Neural cell (in vitro differentiated cells): ENCODE results near the gene FEN1. TPM values are rescaled to one million over a fixed set of nuclear protein-coding genes. Genes with fewer than 3 reads are reported as not detected.

ENCODE experiments used
- H2AFZ ChIP-seq: fragments of 200-600, 300-800 bp; sonication (generic), shearing (Covaris generic); 2 replicates; pipeline ENCODE4 v1.6.0; 2014; ENCODE audit warnings: low read depth, mild to moderate bottlenecking, antibody characterized with exemption, low read length, moderate library complexity
- H3F3A ChIP-seq: fragments of 200-600 bp; shearing (Covaris generic); 2 replicates; pipeline ENCODE4 v1.6.1; 2016; ENCODE audit warnings: mild to moderate bottlenecking, moderate library complexity, mixed read lengths, antibody characterized with exemption, low read length; ENCODE audit not compliant: insufficient read depth, poor library complexity, severe bottlenecking
- H3K27ac ChIP-seq: fragments of 200-600, 300-800 bp; sonication (generic), shearing (Covaris generic); 2 replicates; pipeline ENCODE4 v1.5.1; 2014; ENCODE audit warnings: mild to moderate bottlenecking, low read length, moderate library complexity
- H3K27me3 ChIP-seq: fragments of 300-800, 200-600 bp; sonication (generic), shearing (Covaris generic); 2 replicates; pipeline ENCODE4 v1.6.0; 2014; ENCODE audit warnings: mild to moderate bottlenecking, low read depth, low read length, moderate library complexity; ENCODE audit not compliant: insufficient read depth
- H3K36me3 ChIP-seq: fragments of 300-800, 200-600 bp; sonication (generic), shearing (Covaris generic); 2 replicates; pipeline ENCODE4 v1.5.1; 2014; ENCODE audit warnings: mild to moderate bottlenecking, antibody characterized with exemption, low read length, moderate library complexity; ENCODE audit not compliant: insufficient read depth
- H3K4me2 ChIP-seq: fragments of 300-800, 200-600 bp; sonication (generic), shearing (Covaris generic); 2 replicates; pipeline ENCODE4 v1.6.0; 2014; ENCODE audit warnings: mild to moderate bottlenecking, low read length
- H3K4me3 ChIP-seq: fragments of 300-800, 200-600 bp; sonication (generic), shearing (Covaris generic); 2 replicates; pipeline ENCODE4 v1.5.1; 2014; ENCODE audit warnings: mild to moderate bottlenecking, low read length, moderate library complexity
- H3K79me2 ChIP-seq: fragments of 200-600 bp; shearing (Covaris generic); replicated peaks from 2 replicates; pipeline ENCODE4 v1.6.0; 2014; ENCODE audit warnings: mild to moderate bottlenecking, low read length, moderate library complexity; ENCODE audit not compliant: insufficient read depth
- H3K9ac ChIP-seq: fragments of 300-800, 200-600 bp; sonication (generic), shearing (Covaris generic); 2 replicates; pipeline ENCODE4 v1.6.1; 2016; ENCODE audit warnings: mild to moderate bottlenecking, low read length, mixed read lengths
- H3K9me2 ChIP-seq: fragments of 200-600 bp; shearing (Covaris generic); 2 replicates; pipeline ENCODE4 v1.6.1; 2016; ENCODE audit warnings: mild to moderate bottlenecking, low read length, mixed read lengths; ENCODE audit not compliant: insufficient read depth
- H3K9me3 ChIP-seq: fragments of 200-600, 300-800 bp; sonication (generic), shearing (Covaris generic); 2 replicates; pipeline ENCODE4 v1.6.1; 2016; ENCODE audit warnings: mild to moderate bottlenecking, mixed run types, low read length, moderate library complexity, mixed read lengths
- H4K20me1 ChIP-seq: fragments of 200-600 bp; shearing (Covaris generic); 2 replicates; pipeline ENCODE4 v1.6.1; 2016; ENCODE audit warnings: mild to moderate bottlenecking, mixed run types; ENCODE audit not compliant: insufficient read depth
- EP300 ChIP-seq: fragments of 450-650 bp; conservative IDR thresholded peaks from 2 replicates; pipeline ENCODE4 v1.6.1; 2014; ENCODE audit warnings: antibody characterized with exemption, mild to moderate bottlenecking, moderate library complexity; ENCODE audit not compliant: poor library complexity, severe bottlenecking
- EZH2 ChIP-seq: fragments of 200-600, 300-800 bp; shearing (Covaris generic), sonication (generic); IDR thresholded peaks from 2 replicates; pipeline ENCODE4 v1.6.1; 2014; ENCODE audit warnings: antibody characterized with exemption, low read length, borderline replicate concordance, mild to moderate bottlenecking; ENCODE audit not compliant: insufficient read depth, poor library complexity, severe bottlenecking
- MXI1 ChIP-seq: fragments of 450-650 bp; conservative IDR thresholded peaks from 2 replicates; pipeline ENCODE4 v1.6.1; 2014; ENCODE audit warnings: antibody characterized with exemption, mild to moderate bottlenecking; ENCODE audit not compliant: poor library complexity, severe bottlenecking
- POLR2AphosphoS5 ChIP-seq: IDR thresholded peaks from 2 replicates; pipeline ENCODE4 v1.6.1; 2012
- RAD21 ChIP-seq: fragments of 450-650 bp; conservative IDR thresholded peaks from 2 replicates; pipeline ENCODE4 v1.6.1; 2014; ENCODE audit warnings: antibody characterized with exemption, mild to moderate bottlenecking, moderate library complexity
- SMC3 ChIP-seq: fragments of 450-650 bp; conservative IDR thresholded peaks from 2 replicates; pipeline ENCODE4 v1.6.1; 2014; ENCODE audit warnings: antibody characterized with exemption, mild to moderate bottlenecking, moderate library complexity; ENCODE audit not compliant: poor library complexity
- TAF1 ChIP-seq: IDR thresholded peaks from 2 replicates; pipeline ENCODE4 v1.6.1; 2012; ENCODE audit warnings: low read depth
- polyA plus RNA-seq: library from polyadenylated mRNA; depleted of rRNA; stranded (reverse); fragments of >200 nt; gene quantifications from 2 replicates; pipeline ENCODE4 v1.2.3, GENCODE V29; 2014
- TF ChIP-seq, protein P1 (sequence below): IDR thresholded peaks from 2 replicates; pipeline ENCODE4 v1.6.1; 2012; ENCODE audit warnings: borderline replicate concordance
- TF ChIP-seq, protein P2 (sequence below): fragments of 450-650 bp; IDR thresholded peaks from 2 replicates; pipeline ENCODE4 v1.5.1; 2014; ENCODE audit warnings: antibody characterized with exemption, mild to moderate bottlenecking, moderate library complexity; ENCODE audit not compliant: poor library complexity, severe bottlenecking

FEN1 gene
- polyA plus RNA-seq, 1 donor from 2014 or later: 27.2 TPM

DNA sequence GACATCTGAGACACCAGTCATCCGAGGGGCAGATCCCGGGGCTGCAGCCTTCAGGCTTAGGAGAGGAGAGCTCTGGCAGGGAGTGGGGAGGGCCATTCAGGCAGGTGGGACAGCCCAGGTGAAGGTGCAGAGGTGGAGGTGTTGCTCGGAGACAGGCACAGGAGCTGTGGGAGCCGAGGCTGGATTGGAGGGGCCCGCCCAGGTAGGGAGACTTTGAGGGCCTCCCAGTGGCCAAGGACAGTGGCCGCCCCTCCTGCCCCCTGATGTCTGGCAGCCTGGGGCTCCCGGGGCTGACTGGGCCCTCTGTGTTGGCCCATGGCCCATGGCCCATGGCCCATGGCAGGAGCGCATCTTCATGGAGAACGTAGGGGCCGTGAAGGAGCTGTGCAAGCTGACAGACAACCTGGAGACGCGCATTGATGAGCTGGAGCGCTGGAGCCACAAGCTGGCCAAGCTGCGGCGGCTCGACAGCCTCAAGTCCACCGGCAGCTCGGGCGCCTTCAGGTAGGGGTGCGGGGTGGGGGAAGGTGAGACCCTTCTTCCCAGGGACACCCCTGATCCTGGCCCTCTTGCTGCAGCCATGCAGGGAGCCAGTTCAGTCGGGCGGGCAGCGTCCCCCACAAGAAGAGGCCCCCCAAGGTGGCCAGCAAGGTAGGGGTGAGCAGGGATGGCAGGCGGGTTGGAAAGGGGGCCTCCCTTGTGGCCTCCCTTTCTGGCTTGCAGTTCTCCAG is 13.6 kb upstream of the FEN1 start:
- Histone ChIP-seq H3K9ac (no peak overlapping the region), H3K4me2 (no peak overlapping the region), H2AFZ (no peak overlapping the region), H3K27ac (no peak overlapping the region), H3K4me3 (no peak overlapping the region), H4K20me1 (no peaks in the 10 kb centered on the region), H3K27me3 (no peaks in the 10 kb centered on the region), H3K36me3 (no peaks in the 10 kb centered on the region), H3F3A (no peaks in the 10 kb centered on the region), H3K9me2 (no peaks in the 10 kb centered on the region), H3K79me2 (no peaks in the 10 kb centered on the region), H3K9me3 (no peaks in the 10 kb centered on the region)
- TF ChIP-seq EP300: no peak
- TF ChIP-seq SMC3: no peak
- TF ChIP-seq, protein P1, sequence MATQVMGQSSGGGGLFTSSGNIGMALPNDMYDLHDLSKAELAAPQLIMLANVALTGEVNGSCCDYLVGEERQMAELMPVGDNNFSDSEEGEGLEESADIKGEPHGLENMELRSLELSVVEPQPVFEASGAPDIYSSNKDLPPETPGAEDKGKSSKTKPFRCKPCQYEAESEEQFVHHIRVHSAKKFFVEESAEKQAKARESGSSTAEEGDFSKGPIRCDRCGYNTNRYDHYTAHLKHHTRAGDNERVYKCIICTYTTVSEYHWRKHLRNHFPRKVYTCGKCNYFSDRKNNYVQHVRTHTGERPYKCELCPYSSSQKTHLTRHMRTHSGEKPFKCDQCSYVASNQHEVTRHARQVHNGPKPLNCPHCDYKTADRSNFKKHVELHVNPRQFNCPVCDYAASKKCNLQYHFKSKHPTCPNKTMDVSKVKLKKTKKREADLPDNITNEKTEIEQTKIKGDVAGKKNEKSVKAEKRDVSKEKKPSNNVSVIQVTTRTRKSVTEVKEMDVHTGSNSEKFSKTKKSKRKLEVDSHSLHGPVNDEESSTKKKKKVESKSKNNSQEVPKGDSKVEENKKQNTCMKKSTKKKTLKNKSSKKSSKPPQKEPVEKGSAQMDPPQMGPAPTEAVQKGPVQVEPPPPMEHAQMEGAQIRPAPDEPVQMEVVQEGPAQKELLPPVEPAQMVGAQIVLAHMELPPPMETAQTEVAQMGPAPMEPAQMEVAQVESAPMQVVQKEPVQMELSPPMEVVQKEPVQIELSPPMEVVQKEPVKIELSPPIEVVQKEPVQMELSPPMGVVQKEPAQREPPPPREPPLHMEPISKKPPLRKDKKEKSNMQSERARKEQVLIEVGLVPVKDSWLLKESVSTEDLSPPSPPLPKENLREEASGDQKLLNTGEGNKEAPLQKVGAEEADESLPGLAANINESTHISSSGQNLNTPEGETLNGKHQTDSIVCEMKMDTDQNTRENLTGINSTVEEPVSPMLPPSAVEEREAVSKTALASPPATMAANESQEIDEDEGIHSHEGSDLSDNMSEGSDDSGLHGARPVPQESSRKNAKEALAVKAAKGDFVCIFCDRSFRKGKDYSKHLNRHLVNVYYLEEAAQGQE: no peak
- no peak for TF ChIP-seq MXI1
- no peak for TF ChIP-seq POLR2AphosphoS5
- TF ChIP-seq, protein P2, sequence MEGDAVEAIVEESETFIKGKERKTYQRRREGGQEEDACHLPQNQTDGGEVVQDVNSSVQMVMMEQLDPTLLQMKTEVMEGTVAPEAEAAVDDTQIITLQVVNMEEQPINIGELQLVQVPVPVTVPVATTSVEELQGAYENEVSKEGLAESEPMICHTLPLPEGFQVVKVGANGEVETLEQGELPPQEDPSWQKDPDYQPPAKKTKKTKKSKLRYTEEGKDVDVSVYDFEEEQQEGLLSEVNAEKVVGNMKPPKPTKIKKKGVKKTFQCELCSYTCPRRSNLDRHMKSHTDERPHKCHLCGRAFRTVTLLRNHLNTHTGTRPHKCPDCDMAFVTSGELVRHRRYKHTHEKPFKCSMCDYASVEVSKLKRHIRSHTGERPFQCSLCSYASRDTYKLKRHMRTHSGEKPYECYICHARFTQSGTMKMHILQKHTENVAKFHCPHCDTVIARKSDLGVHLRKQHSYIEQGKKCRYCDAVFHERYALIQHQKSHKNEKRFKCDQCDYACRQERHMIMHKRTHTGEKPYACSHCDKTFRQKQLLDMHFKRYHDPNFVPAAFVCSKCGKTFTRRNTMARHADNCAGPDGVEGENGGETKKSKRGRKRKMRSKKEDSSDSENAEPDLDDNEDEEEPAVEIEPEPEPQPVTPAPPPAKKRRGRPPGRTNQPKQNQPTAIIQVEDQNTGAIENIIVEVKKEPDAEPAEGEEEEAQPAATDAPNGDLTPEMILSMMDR: no peak
- no peak for TF ChIP-seq RAD21
- TF ChIP-seq EZH2: no peak
- no peak for TF ChIP-seq TAF1

DNA sequence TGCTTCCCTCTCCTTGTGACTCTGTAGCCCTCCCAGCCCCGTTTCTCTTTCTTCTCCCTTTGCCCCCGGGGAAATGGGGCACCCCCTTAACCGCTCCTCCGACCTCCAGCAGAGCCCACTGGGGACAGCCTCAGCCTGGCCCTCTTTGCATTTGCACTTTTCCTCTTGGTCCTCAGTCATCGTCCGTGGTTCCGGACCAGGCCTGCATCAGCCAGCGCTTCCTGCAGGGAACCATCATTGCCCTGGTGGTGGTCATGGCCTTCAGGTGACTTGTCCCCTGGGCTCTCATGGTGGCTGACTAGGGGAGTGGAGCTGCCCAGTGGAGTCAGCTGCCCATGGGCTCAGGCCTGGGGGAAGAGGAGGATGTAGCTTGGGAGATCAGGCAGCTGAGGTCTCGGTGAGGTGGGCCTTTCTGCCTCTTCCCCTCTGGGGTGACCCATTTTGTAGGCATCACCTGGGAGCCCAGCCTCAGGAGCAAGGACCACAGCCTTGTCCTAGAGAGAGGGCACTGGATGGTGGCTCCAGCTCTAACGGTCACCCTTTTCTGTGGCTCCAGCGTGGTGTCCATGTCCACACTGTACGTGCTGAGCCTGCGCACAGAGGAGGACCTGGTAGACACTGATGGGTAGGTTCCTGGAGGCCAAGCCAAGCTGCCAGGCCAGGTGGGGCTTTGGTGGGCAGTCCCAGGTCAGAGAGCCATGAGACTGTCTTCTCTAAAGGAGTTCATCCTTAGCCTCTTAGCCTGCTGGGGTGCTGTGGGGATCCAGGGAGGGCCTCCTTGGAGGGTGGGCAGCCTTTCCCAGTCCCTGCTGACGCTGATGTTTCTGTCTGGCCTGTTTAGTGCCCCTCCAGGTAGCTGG is 12.8 kb upstream of the FEN1 start:
- TF ChIP-seq EZH2: no peak
- TF ChIP-seq TAF1: no peak
- TF ChIP-seq SMC3: no peak
- TF ChIP-seq MXI1: no peak
- TF ChIP-seq, protein P2: no peak
- TF ChIP-seq, protein P1: no peak
- TF ChIP-seq EP300: no peak
- TF ChIP-seq POLR2AphosphoS5: no peak
- TF ChIP-seq RAD21: no peak
- no peaks in the 10 kb centered on the region for H3K36me3 ChIP-seq
- no peaks in the 10 kb centered on the region for H3K27me3 ChIP-seq
- H3K4me2 ChIP-seq: no peak overlapping the region
- no peaks in the 10 kb centered on the region for H3K9me3 ChIP-seq
- no peak overlapping the region for H2AFZ ChIP-seq
- no peaks in the 10 kb centered on the region for H4K20me1 ChIP-seq
- H3F3A ChIP-seq: no peaks in the 10 kb centered on the region
- no peak overlapping the region for H3K4me3 ChIP-seq
- no peak overlapping the region for H3K9ac ChIP-seq
- no peaks in the 10 kb centered on the region for H3K79me2 ChIP-seq
- no peaks in the 10 kb centered on the region for H3K9me2 ChIP-seq
- H3K27ac ChIP-seq: no peak overlapping the region
